HEK293T (cell line): ENCODE measurements around the gene SNTA1.

Experiments used
- ARNT ChIP-seq: fragments of 450-650 bp; IDR thresholded peaks from 2 replicates; pipeline ENCODE4 v1.6.1; 2017; ENCODE audit warnings: mild to moderate bottlenecking
- BHLHE40 ChIP-seq: fragments of 450-650 bp; IDR thresholded peaks from 2 replicates; pipeline ENCODE4 v1.6.1; 2016; ENCODE audit warnings: mild to moderate bottlenecking, moderate library complexity, borderline replicate concordance
- ELF4 ChIP-seq: fragments of 450-650 bp; IDR thresholded peaks from 2 replicates; pipeline ENCODE4 v1.6.1; 2017; ENCODE audit warnings: antibody characterized with exemption
- FOXK2 ChIP-seq: fragments of 450-650 bp; IDR thresholded peaks from 2 replicates; pipeline ENCODE4 v1.6.1; 2016; ENCODE audit warnings: mild to moderate bottlenecking
- FOXM1 ChIP-seq: fragments of 450-650 bp; IDR thresholded peaks from 2 replicates; pipeline ENCODE4 v1.6.1; 2017; ENCODE audit warnings: mild to moderate bottlenecking, borderline replicate concordance
- HDGF ChIP-seq: fragments of 450-650 bp; IDR thresholded peaks from 2 replicates; pipeline ENCODE4 v1.6.1; 2017; ENCODE audit warnings: antibody characterized with exemption, borderline replicate concordance
- LEF1 ChIP-seq: fragments of 450-650 bp; IDR thresholded peaks from 2 replicates; pipeline ENCODE4 v1.6.1; 2017; ENCODE audit warnings: mild to moderate bottlenecking, borderline replicate concordance
- NFRKB ChIP-seq: fragments of 450-650 bp; IDR thresholded peaks from 2 replicates; pipeline ENCODE4 v1.6.1; 2016; ENCODE audit warnings: mild to moderate bottlenecking, moderate library complexity
- SP1 ChIP-seq: fragments of 450-650 bp; IDR thresholded peaks from 2 replicates; pipeline ENCODE4 v1.6.1; 2017
- SUZ12 ChIP-seq: fragments of 450-650 bp; IDR thresholded peaks from 2 replicates; pipeline ENCODE4 v1.6.1; 2016; ENCODE audit warnings: mild to moderate bottlenecking
- TARDBP ChIP-seq: fragments of 450-650 bp; IDR thresholded peaks from 2 replicates; pipeline ENCODE4 v1.6.1; 2016
- TF ChIP-seq, protein P1 (sequence below): fragments of 450-650 bp; IDR thresholded peaks from 2 replicates; pipeline ENCODE4 v1.6.1; 2016

DNA sequence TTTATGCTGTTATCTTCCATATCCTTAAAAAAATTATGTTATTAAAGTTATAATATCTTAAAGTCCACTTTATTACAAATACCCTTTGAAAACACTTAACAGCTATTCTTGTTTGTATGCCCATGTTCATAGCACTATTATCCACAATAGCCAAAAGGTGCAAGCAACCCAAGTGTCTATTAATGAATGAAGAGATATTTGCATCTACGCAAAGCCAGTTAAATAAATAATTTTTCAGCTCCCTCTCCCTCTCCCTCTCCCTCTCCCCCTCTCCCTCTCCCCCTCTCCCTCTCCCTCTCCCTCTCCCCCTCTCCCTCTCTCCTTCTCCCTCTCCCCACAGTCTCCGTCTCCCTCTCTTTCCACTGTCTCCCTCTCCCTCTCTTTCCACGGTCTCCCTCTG, 55.3 kb downstream of the SNTA1 start:
- TF ChIP-seq ARNT (no peak), ELF4 (no peak), FOXM1 (no peak), NFRKB (no peak), HDGF (no peak), SP1 (no peak), TARDBP (no peak), SUZ12 (no peak), BHLHE40 (no peak), LEF1 (no peak), FOXK2 (no peak)
- TF ChIP-seq, protein P1, sequence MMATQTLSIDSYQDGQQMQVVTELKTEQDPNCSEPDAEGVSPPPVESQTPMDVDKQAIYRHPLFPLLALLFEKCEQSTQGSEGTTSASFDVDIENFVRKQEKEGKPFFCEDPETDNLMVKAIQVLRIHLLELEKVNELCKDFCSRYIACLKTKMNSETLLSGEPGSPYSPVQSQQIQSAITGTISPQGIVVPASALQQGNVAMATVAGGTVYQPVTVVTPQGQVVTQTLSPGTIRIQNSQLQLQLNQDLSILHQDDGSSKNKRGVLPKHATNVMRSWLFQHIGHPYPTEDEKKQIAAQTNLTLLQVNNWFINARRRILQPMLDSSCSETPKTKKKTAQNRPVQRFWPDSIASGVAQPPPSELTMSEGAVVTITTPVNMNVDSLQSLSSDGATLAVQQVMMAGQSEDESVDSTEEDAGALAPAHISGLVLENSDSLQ, result no peak
